ENCODE results near the gene CDKAL1. TPM values are rescaled to one million over a fixed set of nuclear protein-coding genes. Genes with fewer than 3 reads are reported as not detected.

Gene CDKAL1
- total and polyA plus RNA-seq, 3 experiments from 2014 or later: 26.7 to 30.2 (median 29.6) TPM

- no peak overlapping the region for H3K27ac Mint-ChIP-seq
- H3K4me1 ChIP-seq (ENCODE audit: insufficient read depth, low read length): no peaks in the 10 kb centered on the region
- H3K4me3 Mint-ChIP-seq: no peak overlapping the region
- H3K27ac ChIP-seq (ENCODE audit: low read depth, low read length): no peak overlapping the region
- H3K27me3 Mint-ChIP-seq: no peaks in the 10 kb centered on the region
- no peak for DNase-seq
- H3K27me3 ChIP-seq (ENCODE audit: insufficient read depth, low read length, poor library complexity, severe bottlenecking): no peaks in the 10 kb centered on the region
- POLR2A ChIA-PET: no interaction called here
- no peak overlapping the region for H3K4me3 ChIP-seq (ENCODE audit: low read length)
- H3K4me1 Mint-ChIP-seq: no peaks in the 10 kb centered on the region
- no peaks in the 10 kb centered on the region for H3K9me3 Mint-ChIP-seq
- CTCF ChIA-PET: no interaction called here
- no peaks in the 10 kb centered on the region for H3K36me3 ChIP-seq (ENCODE audit: insufficient read depth, low read length)
- no peaks in the 10 kb centered on the region for H3K9me3 ChIP-seq (ENCODE audit: low read length)
- peaks cover 0 to 3% (median 2%) of the 10 kb centered on the region in 3 donors for H3K36me3 Mint-ChIP-seq
Observed at GRCh38 chr6:21132856-21133838, 598.9 kb downstream of the CDKAL1 start.

GRCh38 chr6:21133901-21134300 lies 599.6 kb downstream of the CDKAL1 start:
- Histone ChIP-seq H3K4me3 (ENCODE audit: low read length) (no peak overlapping the region), H3K27me3 (ENCODE audit: insufficient read depth, low read length, poor library complexity, severe bottlenecking) (no peaks in the 10 kb centered on the region), H3K27ac (ENCODE audit: low read depth, low read length) (no peak overlapping the region), H3K9me3 (ENCODE audit: low read length) (no peaks in the 10 kb centered on the region), H3K36me3 (ENCODE audit: insufficient read depth, low read length) (no peaks in the 10 kb centered on the region), H3K4me1 (ENCODE audit: insufficient read depth, low read length) (no peaks in the 10 kb centered on the region)
- peaks cover 3 to 7% (median 6%) of the 10 kb centered on the region in 3 donors for H3K36me3 Mint-ChIP-seq
- no peaks in the 10 kb centered on the region for H3K27me3 Mint-ChIP-seq
- no peak overlapping the region for H3K27ac Mint-ChIP-seq
- H3K4me1 Mint-ChIP-seq: no peaks in the 10 kb centered on the region
- no peak for DNase-seq
- H3K9me3 Mint-ChIP-seq: no peaks in the 10 kb centered on the region
- H3K4me3 Mint-ChIP-seq: no peak overlapping the region
- ChIA-PET POLR2A (no interaction called here), CTCF (no interaction called here)

GRCh38 chr6:21134356-21134755 lies 600.1 kb downstream of the CDKAL1 start:
- Histone ChIP-seq H3K27me3 (ENCODE audit: insufficient read depth, low read length, poor library complexity, severe bottlenecking) (no peaks in the 10 kb centered on the region), H3K4me3 (ENCODE audit: low read length) (no peak overlapping the region), H3K36me3 (ENCODE audit: insufficient read depth, low read length) (no peaks in the 10 kb centered on the region), H3K9me3 (ENCODE audit: low read length) (no peaks in the 10 kb centered on the region), H3K27ac (ENCODE audit: low read depth, low read length) (no peak overlapping the region), H3K4me1 (ENCODE audit: insufficient read depth, low read length) (no peaks in the 10 kb centered on the region)
- Mint-ChIP-seq H3K27ac (no peak overlapping the region), H3K36me3 (peaks cover 3 to 10% (median 10%) of the 10 kb centered on the region in 3 donors), H3K4me3 (no peak overlapping the region), H3K4me1 (no peaks in the 10 kb centered on the region), H3K9me3 (no peaks in the 10 kb centered on the region), H3K27me3 (no peaks in the 10 kb centered on the region)
- no peak for DNase-seq
- CTCF ChIA-PET: no interaction called here
- POLR2A ChIA-PET: no interaction called here

GRCh38 chr6:21135484-21136013 lies 601.3 kb downstream of the CDKAL1 start:
- no peaks in the 10 kb centered on the region for H3K27me3 ChIP-seq (ENCODE audit: insufficient read depth, low read length, poor library complexity, severe bottlenecking)
- H3K4me3 ChIP-seq (ENCODE audit: low read length): no peak overlapping the region
- H3K4me1 Mint-ChIP-seq: no peaks in the 10 kb centered on the region
- H3K9me3 Mint-ChIP-seq: no peaks in the 10 kb centered on the region
- H3K27ac ChIP-seq (ENCODE audit: low read depth, low read length): no peak overlapping the region
- no peaks in the 10 kb centered on the region for H3K9me3 ChIP-seq (ENCODE audit: low read length)
- no peak overlapping the region for H3K27ac Mint-ChIP-seq
- CTCF ChIA-PET: no interaction called here
- H3K27me3 Mint-ChIP-seq: no peaks in the 10 kb centered on the region
- no peaks in the 10 kb centered on the region for H3K36me3 ChIP-seq (ENCODE audit: insufficient read depth, low read length)
- H3K4me1 ChIP-seq (ENCODE audit: insufficient read depth, low read length): no peaks in the 10 kb centered on the region
- no peak overlapping the region for H3K4me3 Mint-ChIP-seq
- POLR2A ChIA-PET: no interaction called here
- H3K36me3 Mint-ChIP-seq: peaks cover 5 to 20% (median 13%) of the 10 kb centered on the region in 3 donors
- no peak for DNase-seq

GRCh38 chr6:21137700-21138335 lies 603.6 kb downstream of the CDKAL1 start:
- Mint-ChIP-seq H3K4me1 (no peaks in the 10 kb centered on the region), H3K27ac (no peak overlapping the region), H3K9me3 (no peaks in the 10 kb centered on the region), H3K27me3 (peaks cover 0 to 2% of the 10 kb centered on the region in 2 donors), H3K36me3 (peaks cover 13 to 33% (median 17%) of the 10 kb centered on the region in 3 donors), H3K4me3 (no peak overlapping the region)
- Histone ChIP-seq H3K27me3 (ENCODE audit: insufficient read depth, low read length, poor library complexity, severe bottlenecking) (no peaks in the 10 kb centered on the region), H3K4me1 (ENCODE audit: insufficient read depth, low read length) (no peaks in the 10 kb centered on the region), H3K4me3 (ENCODE audit: low read length) (no peak overlapping the region), H3K36me3 (ENCODE audit: insufficient read depth, low read length) (no peaks in the 10 kb centered on the region), H3K27ac (ENCODE audit: low read depth, low read length) (no peak overlapping the region), H3K9me3 (ENCODE audit: low read length) (no peaks in the 10 kb centered on the region)
- ChIA-PET CTCF (no interaction called here), POLR2A (no interaction called here)
- DNase-seq: no peak

- Mint-ChIP-seq H3K27ac (no peak overlapping the region), H3K4me1 (no peaks in the 10 kb centered on the region), H3K4me3 (no peak overlapping the region), H3K27me3 (peaks cover 0 to 2% of the 10 kb centered on the region in 2 donors), H3K9me3 (no peaks in the 10 kb centered on the region), H3K36me3 (peaks cover 13 to 35% (median 17%) of the 10 kb centered on the region in 3 donors)
- Histone ChIP-seq H3K27me3 (ENCODE audit: insufficient read depth, low read length, poor library complexity, severe bottlenecking) (no peaks in the 10 kb centered on the region), H3K9me3 (ENCODE audit: low read length) (no peaks in the 10 kb centered on the region), H3K27ac (ENCODE audit: low read depth, low read length) (no peak overlapping the region), H3K36me3 (ENCODE audit: insufficient read depth, low read length) (no peaks in the 10 kb centered on the region), H3K4me1 (ENCODE audit: insufficient read depth, low read length) (no peaks in the 10 kb centered on the region), H3K4me3 (ENCODE audit: low read length) (no peak overlapping the region)
- ChIA-PET POLR2A (no interaction called here), CTCF (no interaction called here)
- no peak for DNase-seq
Observed at GRCh38 chr6:21138336-21139069, 604.2 kb downstream of the CDKAL1 start.

- Histone ChIP-seq H3K4me1 (ENCODE audit: insufficient read depth, low read length) (no peaks in the 10 kb centered on the region), H3K27me3 (ENCODE audit: insufficient read depth, low read length, poor library complexity, severe bottlenecking) (no peaks in the 10 kb centered on the region), H3K36me3 (ENCODE audit: insufficient read depth, low read length) (no peaks in the 10 kb centered on the region), H3K9me3 (ENCODE audit: low read length) (no peaks in the 10 kb centered on the region), H3K4me3 (ENCODE audit: low read length) (no peak overlapping the region), H3K27ac (ENCODE audit: low read depth, low read length) (no peak overlapping the region)
- H3K4me1 Mint-ChIP-seq: no peaks in the 10 kb centered on the region
- CTCF ChIA-PET: no interaction called here
- no peak for DNase-seq
- peaks cover 13 to 35% (median 19%) of the 10 kb centered on the region in 3 donors for H3K36me3 Mint-ChIP-seq
- H3K27me3 Mint-ChIP-seq: peaks cover 0 to 2% of the 10 kb centered on the region in 2 donors
- no peak overlapping the region for H3K27ac Mint-ChIP-seq
- POLR2A ChIA-PET: no interaction called here
- H3K9me3 Mint-ChIP-seq: no peaks in the 10 kb centered on the region
- H3K4me3 Mint-ChIP-seq: no peak overlapping the region
Observed at GRCh38 chr6:21140966-21141365, 606.7 kb downstream of the CDKAL1 start.

Data from CD8-positive, alpha-beta memory T cell (primary cell).